ENCODE data around the gene KLHL17.

GRCh38 chr1:963301-963651, 2.9 kb downstream of the KLHL17 start:
- TF ChIP-seq JUNB (IDR thresholded peaks at IDR 0.05) (no peak), CTCF (IDR thresholded peaks at IDR 0.05) (no peak), CBX2 (IDR thresholded peaks at IDR 0.05; ENCODE audit: borderline replicate concordance, low read depth) (no peak), CHD2 (IDR thresholded peaks at IDR 0.05; ENCODE audit: low read length, partially characterized antibody) (no peak)
- TF ChIP-seq, protein P1, sequence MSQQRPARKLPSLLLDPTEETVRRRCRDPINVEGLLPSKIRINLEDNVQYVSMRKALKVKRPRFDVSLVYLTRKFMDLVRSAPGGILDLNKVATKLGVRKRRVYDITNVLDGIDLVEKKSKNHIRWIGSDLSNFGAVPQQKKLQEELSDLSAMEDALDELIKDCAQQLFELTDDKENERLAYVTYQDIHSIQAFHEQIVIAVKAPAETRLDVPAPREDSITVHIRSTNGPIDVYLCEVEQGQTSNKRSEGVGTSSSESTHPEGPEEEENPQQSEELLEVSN (IDR thresholded peaks at IDR 0.05; ENCODE audit: borderline replicate concordance, low read depth) = no peak
- TF ChIP-seq, protein P2, sequence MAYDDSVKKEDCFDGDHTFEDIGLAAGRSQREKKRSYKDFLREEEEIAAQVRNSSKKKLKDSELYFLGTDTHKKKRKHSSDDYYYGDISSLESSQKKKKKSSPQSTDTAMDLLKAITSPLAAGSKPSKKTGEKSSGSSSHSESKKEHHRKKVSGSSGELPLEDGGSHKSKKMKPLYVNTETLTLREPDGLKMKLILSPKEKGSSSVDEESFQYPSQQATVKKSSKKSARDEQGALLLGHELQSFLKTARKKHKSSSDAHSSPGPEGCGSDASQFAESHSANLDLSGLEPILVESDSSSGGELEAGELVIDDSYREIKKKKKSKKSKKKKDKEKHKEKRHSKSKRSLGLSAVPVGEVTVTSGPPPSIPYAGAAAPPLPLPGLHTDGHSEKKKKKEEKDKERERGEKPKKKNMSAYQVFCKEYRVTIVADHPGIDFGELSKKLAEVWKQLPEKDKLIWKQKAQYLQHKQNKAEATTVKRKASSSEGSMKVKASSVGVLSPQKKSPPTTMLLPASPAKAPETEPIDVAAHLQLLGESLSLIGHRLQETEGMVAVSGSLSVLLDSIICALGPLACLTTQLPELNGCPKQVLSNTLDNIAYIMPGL (CRISPR knock-in tag; IDR thresholded peaks at IDR 0.05; ENCODE audit: borderline replicate concordance) = no peak
- TF ChIP-seq, protein P3, sequence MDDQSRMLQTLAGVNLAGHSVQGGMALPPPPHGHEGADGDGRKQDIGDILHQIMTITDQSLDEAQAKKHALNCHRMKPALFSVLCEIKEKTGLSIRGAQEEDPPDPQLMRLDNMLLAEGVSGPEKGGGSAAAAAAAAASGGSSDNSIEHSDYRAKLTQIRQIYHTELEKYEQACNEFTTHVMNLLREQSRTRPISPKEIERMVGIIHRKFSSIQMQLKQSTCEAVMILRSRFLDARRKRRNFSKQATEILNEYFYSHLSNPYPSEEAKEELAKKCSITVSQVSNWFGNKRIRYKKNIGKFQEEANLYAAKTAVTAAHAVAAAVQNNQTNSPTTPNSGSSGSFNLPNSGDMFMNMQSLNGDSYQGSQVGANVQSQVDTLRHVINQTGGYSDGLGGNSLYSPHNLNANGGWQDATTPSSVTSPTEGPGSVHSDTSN (IDR thresholded peaks at IDR 0.05) = no peak
